Measurements from ENCODE around the gene GIMAP4. TPM values are rescaled to one million over a fixed set of nuclear protein-coding genes. Genes with fewer than 3 reads are reported as not detected.
A peak's percentile ranks its signal among the peaks of the same experiment; 100 is the strongest.

GIMAP4 gene
- total and polyA plus RNA-seq, 9 of the 15 experiments (the other 6 are each of a cell fraction or from before 2014, with no cell fraction given) = 0.42 TPM; not detected in 8

- POLR2A ChIA-PET = interaction anchor here (0.7 kb wide), 1 partner anchor 426 kb away, joined by 3 read pairs; no protein-coding TSS in a partner anchor
- no peak for FAIRE-seq
These were observed 3.6 kb downstream of the GIMAP4 start for GRCh38 chr7:150570556-150571465.

More at GRCh38 chr7:150570556-150571465, 3.6 kb downstream of the GIMAP4 start:
- Histone ChIP-seq H3K4me1 (replicated peaks in 1 of 2; ENCODE audit: control insufficient read depth in 2 of 2, insufficient read depth in 2 of 2, low read length in 2 of 2) (no peaks in the 10 kb centered on the region), H2AFZ (ENCODE audit: low read depth, low read length) (no peak overlapping the region), H3K27ac (ENCODE audit: extremely low read depth, low read depth, low read length) (no peak overlapping the region), H3K36me3 (ENCODE audit: control insufficient read depth, insufficient read depth, low read length) (no peaks in the 10 kb centered on the region), H3K9me3 (replicated peaks; ENCODE audit: control insufficient read depth, insufficient read depth, low read depth, low read length) (no peaks in the 10 kb centered on the region), H3K27me3 (ENCODE audit: control insufficient read depth in 2 of 2, insufficient read depth in 2 of 2, low read length in 2 of 2) (peaks cover 0 to 20% of the 10 kb centered on the region in 2 experiments; a peak in 2 of 5 replicates), H3K9ac (ENCODE audit: insufficient read depth in 1 of 2, low read depth in 2 of 2, low read length in 2 of 2) (no peak overlapping the region), H3K79me2 (ENCODE audit: control insufficient read depth, insufficient read depth, low read length) (no peaks in the 10 kb centered on the region), H3K9me1 (ENCODE audit: control insufficient read depth, insufficient read depth, low read length) (no peaks in the 10 kb centered on the region), H4K20me1 (replicated peaks; ENCODE audit: control insufficient read depth, insufficient read depth, low read length) (no peaks in the 10 kb centered on the region), H3K4me2 (ENCODE audit: insufficient read depth, low read length) (no peak overlapping the region), H3K4me3 (no peak overlapping the region)
- BruUV-seq (replicated peaks) = no TSS peak
- under 1% methylated on average over 5 of the region's 5 CpGs for WGBS (ENCODE audit: insufficient coverage, low coverage, missing lambda C conversion rate)
- in situ Hi-C loops (cut with MboI) = no loop called here
- no peak for TF ChIP-seq HINFP (tag; conservative IDR thresholded peaks at IDR 0.05; ENCODE audit: low read depth)
- TF ChIP-seq SRF (CRISPR knock-in tag; IDR thresholded peaks at IDR 0.05) = peak in 1 of 2 experiments; percentile 25; a peak in 1 of 4 replicates
- no peak for TF ChIP-seq ZBED1 (IDR thresholded peaks at IDR 0.05)
- 0 out of 4 replicates have a peak, but pooled peaks of 1 of the 2 experiments have one; percentile 31 for TF ChIP-seq MAZ (CRISPR knock-in tag; conservative IDR thresholded peaks at IDR 0.05 in 1 of 2, IDR thresholded peaks at IDR 0.05 in 1 of 2)
- TF ChIP-seq CBFA2T3 (IDR thresholded peaks at IDR 0.05) = no peak
- no peak for TF ChIP-seq CGGBP1 (CRISPR knock-in tag; IDR thresholded peaks at IDR 0.05)
- TF ChIP-seq PCBP1 (IDR thresholded peaks at IDR 0.05; ENCODE audit: low read depth, low read length, poor library complexity, severe bottlenecking) = no peak
- peak; percentile 96 for TF ChIP-seq ZNF134 (CRISPR knock-in tag; conservative IDR thresholded peaks at IDR 0.05)
- no peak for TF ChIP-seq ZNF766 (CRISPR knock-in tag; conservative IDR thresholded peaks at IDR 0.05)
- intact Hi-C loops (cut with micrococcal nuclease) = no loop called here
- ATAC-seq (no peak), DNase-seq (ENCODE audit: extremely low read depth in 1 of 4, low spot score in 3 of 4) (no peak)
- CTCF ChIA-PET (ENCODE audit: low intra/inter-chr PET ratio) = interaction anchor here (0.6 kb wide), 1 partner anchor 208 kb away, joined by 3 read pairs; no protein-coding TSS in a partner anchor

Measured in K562 (cell line).